HG03095 (cell line): ENCODE measurements around the gene ELF4.

Experiments
- ATAC-seq: cut with Tn5 transposase; IDR thresholded peaks from one replicate; pipeline ENCODE4 v1.9.1; 2021; ENCODE audit warnings: moderate library complexity; ENCODE audit not compliant: unreplicated experiment

ELF4 gene

DNA sequence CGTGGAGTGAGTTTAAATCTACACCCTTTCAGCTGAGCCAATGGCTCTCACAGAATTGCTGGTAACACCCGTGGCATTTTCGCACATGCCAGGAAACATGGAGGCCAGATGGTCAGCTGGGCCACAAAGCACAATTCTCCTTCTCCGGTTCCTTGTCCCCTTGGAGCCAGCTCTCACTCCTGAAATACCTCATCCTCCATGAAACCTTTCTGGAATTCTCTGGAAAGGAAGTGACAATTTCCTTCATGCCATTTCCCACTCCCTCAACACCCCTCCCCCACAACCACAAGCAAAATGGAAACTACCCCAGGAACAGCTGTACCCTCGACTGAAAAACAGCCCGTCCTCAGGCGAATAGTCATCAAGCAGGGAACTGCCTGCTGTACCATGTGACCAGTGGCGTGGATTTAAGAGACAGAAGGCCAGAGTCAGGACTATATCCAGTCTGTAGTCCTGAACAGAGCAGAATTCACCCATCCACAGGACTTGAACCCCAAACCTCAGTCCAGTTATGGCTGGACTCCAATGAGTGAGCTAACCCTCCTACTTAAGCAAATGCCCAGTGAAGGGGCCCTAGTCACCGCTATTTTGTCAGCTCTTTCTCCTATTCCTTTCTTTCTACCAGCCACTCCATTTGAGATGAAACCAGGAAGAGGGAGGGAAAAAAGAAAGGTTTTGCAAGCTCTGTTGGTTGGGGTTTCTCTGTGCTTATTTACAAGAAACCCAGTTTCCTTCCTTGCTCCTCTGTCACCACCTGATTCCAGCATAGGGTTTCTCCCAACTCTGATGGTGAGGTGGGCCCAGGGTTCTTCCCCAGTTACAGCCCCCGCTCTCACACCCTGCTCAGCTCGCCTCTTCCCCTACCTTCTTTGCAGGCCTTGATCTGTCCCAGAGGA is 24.5 kb downstream of the ELF4 start:
- no peak for ATAC-seq

DNA sequence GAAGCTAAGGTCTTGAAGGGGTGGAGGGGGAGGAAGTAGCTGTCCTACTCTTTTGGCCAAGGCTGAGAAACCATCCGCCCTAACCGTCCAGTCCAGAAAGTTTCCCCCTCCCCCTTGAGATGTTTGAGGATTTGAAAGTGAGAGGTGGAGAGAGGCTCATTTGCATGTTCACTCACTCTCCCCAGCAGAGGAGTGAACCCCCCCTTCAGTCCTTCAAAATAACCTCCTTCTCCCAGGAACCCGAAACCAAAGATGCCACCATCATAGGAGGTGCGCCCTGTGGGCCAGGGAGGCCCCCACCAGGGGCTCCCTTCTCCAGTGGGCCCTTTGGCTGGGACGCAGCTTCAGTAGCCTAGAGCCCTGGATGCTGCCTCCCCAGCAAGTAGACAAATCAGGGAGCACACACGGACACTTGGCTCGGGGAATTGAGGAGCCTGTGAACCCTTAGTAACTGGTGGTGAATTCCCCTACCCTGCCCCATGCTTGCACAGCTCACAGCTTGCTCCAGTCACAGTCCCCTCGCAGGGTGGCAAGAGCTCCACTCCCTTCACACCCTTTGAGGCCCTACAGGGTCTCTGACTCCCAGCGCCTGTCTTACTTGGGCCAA is 25.6 kb downstream of the ELF4 start:
- peak; percentile 44 for ATAC-seq

DNA sequence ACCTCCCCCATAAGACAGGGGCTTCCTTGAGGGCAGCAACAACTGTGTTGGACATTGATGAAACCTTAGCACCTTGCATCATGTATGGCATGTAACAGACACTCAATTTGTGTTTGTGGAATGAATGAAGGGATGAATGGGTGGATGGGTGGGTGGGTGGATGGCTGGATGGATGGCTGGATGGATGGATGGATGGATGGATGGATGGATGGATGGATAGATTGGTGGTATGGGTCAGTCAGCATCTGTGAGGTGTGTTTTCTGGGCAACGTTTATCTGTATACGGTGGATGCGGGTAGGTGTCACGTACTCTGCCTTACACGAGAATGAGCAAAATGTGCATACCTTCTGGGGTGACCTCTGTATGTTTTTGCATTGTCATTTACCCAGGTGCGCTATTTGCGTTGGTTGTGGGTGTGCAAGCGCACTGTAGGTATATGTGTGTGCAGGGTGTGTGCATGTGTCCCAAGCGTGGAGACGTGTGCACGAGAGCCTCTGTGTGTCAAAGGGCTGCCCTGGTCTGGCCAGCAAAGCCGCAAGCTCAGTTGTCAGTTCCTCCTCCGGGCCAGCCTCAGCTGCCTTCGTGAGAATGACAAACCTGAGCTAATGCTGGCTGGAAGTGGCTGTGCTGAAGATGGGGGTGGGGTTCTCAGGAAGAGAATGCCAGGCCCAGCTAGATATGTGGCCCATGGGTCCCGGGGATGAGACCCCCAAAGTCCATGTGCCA is 26.5 kb downstream of the ELF4 start:
- peak; percentile 19 for ATAC-seq

DNA sequence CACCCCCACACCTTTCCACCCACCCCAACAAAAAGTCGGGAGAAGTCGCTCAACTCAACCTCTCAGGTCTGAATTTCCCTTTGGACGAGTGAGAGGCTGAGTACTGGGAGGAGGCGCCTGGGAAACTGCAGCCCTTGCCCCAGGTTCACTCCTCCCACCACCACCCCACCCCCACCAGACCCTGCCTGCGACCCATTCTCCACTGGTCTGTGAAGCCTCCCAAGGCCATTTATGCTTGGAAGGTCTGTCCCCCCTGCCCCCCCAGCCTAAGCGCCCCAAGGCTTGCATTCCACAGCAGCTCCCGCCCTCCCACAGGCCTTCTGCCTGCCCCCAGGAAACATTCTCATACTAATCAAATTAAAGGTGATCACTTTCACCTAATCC is 27.2 kb downstream of the ELF4 start:
- ATAC-seq: no peak

DNA sequence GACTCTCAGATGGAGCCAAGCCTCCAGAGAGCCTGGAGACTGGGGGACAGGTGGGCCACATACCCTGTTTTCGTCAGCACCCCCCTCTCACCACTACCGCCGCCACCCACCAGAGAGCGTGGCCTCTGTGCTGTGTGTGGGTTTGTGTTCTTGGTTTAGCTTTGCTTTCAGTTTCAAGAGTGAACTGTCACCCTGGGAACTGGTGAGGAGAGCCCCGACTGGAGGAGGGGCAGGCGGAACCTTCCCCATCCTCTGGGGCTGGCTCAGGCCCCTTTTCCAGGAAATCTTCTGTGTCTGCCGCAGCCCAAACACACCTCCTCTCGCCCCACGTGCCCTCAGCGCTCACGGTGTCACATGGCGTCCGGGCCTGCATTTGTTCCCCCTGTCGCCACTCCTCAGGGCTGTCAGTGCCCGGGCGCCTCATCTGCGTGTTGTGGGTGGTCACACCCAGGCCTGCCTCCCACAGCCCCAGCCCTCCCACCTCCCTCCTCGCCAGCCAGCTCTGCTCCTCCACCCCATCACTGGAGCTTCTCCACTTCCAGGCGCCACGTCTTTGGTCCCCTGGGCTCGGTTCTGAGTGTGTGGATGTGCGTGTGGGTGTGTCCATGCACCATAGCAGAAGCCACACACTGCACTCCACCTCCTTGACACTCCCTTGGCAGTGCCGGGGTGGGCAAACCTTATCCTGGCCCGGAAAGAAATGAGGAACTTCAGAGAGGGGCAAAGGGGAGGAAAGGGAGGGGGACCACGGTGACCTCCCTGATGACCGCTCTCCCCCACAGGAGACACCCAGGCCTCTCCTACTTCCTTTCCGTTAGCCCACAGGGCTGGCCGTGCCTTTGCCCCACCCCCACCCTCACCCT is 27.8 kb downstream of the ELF4 start:
- ATAC-seq: peak; percentile 50

DNA sequence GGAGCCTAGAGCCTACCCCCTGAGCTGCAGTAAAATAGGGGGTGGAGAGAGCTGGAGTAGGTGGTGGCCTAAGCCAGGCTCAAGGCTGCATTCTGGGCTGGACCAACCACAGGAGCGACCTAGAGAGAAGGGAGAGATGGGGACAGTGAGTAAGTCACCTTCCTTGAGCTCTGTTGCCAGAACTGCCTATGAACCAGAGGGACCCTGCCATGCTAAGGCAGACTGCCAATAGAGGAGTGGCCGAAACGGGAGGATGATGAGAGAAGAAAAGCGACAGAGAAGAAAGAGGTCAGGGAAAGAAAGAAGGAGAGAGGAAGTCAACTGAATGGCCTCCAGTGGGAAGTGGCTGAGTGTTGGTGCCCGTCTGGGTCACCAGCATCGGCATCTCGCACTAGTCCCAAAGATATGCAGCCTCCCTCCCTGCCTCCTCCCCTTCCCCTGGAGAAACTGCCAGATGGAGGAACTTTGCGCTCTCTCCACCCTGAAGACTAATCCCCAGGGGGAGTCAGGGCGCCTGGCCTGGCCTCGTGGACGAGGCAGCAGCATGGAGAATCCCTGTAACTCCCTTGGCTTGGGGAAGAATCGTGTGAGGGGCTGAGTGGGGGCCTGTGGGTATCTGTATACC is 28.8 kb downstream of the ELF4 start:
- no peak for ATAC-seq

DNA sequence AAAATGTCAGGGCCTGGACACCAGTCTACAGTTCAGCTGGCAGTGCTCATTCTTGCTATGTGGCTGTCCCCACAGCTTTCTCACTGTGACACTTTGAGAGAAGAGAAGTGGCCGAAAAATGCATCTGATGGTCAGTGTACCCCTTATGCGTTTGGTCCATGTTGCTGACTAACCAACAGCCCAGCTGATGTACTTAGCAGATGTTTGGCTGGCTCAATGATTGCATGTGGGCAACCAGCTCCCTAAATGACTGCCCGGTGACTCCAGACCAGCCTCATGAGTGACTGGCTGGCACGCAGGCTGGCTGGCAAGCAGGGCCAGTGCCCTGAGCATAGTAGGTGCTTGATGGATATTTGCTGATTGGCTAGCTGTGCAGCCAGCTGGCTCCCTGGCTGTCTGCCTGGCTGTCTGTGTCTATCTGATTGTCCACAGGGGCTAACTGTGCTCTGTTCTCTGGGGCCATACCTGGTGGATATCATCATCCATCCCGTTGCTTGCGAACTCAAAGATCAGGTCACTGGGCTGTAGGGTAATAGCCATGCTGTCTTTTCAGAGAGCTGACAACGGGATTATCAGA is 29.4 kb downstream of the ELF4 start:
- ATAC-seq: no peak

DNA sequence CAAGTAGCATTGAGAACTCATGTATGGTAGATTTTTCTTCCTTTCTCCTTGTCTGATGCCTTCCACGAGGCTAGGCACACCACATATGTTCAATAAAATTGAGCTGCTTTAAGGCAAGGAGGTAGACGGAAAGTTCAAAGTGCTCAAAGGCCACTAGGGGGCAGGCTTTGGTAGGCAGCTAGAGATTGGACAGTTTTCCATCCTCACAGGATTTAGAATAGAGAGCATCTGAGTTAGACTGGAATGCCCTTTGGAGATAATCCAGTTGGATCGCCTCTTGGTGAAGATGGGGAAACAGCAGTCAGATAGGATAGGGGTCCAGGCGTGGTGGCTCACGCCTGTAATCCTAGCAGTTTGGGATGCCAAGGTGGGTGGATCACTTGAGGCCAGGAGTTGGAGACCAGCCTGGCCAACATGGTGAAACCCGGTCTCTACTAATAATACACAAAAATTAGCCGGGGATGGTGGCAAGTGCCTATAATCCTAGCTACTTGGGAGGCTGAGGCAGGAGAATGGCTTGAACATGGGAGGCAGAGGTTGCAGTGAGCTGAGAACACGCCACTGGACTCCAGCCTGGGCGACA is 30.4 kb downstream of the ELF4 start:
- no peak for ATAC-seq

DNA sequence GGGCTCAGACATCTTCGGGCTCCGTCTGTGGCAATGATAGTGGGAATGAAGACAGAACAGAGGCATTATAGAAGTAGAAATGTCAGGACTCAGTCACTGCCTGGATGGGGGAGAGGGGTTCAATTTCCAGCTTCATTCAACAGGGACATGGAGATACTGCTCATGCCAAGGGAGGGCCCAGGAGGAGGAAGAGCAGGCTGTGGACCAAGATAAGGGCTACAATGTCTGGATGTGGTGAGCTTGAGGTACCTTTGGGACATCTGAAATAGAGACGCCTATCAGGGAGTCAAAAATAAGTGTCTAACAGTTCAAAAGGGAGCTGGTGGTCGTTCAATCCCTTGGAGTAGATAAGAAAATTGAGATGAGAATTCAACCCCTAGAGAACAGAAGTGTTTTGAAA is 34.5 kb downstream of the ELF4 start:
- ATAC-seq: no peak

DNA sequence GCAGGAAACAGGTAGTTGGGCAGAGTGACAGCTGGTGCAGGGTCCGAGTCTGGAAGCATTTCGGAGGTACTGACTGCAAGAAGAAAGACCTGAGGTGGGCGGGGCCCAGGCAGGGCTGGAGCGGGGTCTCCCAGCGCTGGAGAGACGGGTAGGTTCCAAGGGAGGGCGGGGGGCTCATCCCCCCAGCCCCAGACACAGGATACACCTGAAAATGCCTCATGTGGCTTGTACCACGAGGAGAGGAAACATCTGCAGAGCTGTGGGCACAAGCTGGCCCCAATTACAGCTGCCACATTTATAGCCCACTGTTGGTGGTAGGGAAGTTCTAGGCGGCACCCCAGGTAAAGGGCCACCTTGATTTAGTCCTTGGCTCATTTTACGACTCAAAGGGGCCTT is 38.0 kb downstream of the ELF4 start:
- no peak for ATAC-seq

DNA sequence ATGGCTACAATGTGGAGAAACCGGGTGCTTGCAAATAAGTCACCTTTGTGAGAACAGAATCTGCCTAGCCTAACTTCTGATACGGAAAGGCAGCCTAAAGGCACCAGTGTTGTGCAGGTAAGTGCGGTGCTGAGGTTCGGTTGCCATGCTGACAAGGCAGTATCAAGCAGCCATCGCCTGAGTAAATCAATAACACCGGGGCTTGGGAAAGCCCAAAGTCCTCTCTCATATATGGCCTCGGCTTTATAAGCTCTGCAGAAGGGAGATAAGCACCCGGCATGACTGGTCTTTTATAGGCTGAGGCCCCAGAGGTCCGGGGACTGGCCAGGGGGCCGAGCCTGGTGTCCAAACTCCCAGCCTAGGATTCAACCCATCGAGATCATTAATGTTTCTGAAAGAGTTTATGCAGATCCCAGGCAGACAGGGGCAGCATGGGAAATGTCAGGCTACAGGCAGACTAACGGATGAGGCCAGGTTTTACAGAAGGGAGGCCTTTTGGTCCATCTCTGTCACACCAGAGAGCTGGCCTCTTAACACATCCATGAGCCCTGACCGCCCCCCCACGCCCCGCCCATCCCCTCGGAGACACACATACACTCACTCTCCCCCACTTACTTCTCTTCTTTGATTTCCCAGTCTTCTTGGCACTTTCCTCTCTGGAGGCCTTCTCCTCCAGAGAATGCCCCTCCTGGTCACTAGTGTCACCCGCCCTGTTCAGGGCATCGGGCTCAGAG is 38.5 kb downstream of the ELF4 start:
- no peak for ATAC-seq

DNA sequence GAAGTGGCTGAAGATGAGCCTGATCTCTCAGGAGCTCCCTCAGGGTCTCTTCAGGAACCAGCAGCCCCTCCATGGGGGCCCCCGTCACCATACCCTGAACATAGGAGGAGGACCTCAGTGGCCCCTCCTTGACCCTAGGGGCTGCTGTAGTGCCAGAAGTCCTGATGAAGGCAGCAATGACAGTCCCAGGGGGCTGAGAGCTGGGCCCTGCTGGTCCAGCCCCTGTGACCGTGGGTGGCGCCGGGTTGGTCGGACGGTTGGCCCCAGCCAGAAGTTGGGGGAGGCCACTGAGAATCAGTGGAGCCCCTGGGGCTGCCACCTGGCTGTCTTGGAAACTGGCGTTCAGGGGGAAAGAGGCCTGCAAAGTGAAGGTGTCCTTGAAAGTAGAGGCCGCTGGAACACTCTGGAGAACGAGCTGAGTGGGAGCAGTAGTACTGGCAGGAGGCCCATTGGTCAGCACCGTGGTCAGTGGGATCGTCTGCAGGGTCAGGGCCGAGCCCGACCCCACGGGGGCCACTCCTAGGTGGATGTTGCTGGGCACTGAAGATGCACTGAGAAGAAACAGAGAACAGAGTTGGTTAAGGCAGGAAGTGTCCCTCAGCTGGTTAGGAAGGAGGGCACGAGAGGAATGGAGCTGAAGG is 43.2 kb downstream of the ELF4 start:
- ATAC-seq: no peak

DNA sequence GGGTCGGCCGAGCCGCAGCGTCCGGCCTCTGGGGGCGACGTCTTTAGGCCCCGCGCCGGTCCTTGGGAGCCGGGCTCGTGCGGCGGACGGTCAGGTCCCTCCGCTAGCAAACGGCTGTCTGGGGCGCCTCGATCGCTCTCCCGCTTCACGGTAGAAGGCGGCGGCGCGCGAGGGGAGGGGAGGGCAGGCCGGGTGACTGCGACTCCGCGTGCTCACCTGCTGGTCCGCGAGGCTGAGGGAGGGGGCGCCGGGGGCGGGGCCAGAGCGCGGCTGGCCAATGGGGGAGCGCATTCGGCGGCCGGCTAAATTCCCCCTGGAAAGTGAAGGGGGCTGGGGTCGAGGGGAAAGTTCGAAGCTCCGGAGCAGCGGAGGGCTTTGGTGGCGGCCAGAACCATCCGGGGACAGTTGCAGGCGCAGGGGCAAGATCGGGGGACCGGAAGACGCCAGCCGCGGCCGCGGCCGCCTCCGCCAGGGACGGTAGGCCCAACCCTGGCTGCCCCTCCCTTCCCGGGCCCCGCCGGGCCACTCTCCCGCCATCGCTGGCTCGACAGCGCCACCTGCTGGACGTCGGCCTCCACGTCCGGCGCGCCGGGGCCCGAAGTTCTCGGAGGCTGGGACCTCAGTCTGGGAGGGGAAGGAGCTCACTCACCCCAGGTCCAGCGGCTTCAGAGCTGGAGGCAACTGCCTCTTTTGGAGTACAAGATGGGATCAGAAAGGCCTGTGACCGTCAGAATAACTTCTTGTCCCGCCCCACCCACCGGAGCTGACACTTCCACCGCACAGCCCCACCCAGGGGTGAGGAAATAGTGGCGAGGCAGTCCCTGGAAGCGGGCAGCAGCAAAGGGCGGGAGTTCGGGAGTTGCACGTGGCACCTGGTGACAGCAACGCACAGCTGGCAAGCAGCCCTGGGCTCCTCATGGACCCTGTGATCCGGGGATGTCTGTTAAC is 49.9 kb downstream of the ELF4 start:
- peak; percentile 85 for ATAC-seq

DNA sequence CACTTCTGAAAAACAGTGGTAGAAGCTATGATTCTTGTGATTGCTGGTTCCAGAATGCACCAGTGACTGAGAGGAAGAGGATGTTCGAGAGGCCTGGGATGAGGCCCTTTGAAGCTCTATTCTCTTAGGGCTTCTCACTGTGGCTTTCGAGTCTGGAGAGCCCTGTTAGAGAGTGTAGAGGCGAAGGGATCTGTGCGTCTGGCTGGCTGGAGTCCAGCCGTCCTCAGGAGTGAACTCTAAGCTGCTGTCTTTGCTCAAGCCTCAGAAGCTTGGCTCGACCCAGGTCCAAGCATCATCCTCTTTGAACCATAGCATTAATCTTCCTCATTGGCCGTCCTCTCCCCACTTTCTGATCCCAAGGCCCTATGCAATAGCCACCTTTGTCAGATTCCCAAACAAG is 51.6 kb downstream of the ELF4 start:
- ATAC-seq: no peak

DNA sequence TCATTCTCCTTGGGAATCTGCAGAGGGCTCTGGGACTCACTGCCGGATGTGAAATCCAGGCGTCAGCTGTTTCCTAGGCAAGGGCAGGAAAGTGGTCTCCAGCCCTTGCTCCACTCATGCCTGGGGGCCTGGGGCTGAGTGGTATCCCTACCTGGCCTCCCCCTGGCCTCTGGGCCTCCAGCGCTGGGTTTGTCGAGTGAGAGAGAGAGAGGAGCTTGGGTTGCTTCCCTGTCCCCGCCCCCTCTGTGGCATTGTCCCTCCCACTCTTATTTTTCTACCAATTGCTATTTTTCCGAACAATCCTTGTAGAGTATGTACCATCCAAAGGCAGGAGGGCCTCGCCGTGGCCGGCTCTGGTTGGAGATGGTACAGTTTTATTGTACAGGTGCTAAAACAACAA is 53.1 kb downstream of the ELF4 start:
- no peak for ATAC-seq

DNA sequence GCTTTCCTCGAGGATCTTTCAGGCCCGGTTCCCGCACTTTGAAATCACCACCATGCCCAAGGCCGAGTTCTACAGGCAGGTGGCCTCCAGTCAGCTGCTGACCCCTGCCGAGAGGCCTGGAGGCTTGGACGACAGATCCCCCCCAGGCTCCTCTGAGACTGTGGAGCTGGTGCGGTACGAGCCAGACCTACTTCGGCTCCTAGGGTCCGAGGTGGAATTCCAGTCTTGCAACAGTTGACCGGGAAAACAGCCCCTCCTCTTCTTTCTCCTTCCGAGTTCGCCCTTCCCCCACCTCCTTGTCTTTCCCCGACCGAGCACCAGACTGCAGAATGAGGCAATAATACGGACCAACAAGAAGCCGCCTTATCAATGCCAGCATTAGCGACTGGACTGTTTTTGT is 54.4 kb downstream of the ELF4 start:
- ATAC-seq: no peak

DNA sequence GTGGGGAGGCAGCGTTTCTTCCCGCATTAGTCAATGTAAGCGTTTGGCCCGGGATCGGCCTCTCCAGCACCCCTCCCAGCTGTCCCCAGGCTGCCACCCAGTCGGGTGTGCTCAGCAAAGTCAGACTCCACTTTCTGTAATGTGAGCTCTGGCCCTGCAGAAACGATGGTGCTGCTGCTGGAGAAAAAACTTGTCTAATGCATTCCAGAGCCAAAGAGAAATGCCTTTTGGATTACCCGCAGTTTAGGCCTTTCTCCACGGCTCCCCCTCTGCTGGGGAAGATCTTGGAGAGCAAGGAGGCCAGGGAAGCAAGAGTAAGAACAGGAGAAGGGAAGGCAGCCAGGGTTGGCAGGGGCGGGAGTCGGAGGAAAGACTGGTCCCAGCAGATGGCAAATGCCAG is 55.2 kb downstream of the ELF4 start:
- no peak for ATAC-seq

DNA sequence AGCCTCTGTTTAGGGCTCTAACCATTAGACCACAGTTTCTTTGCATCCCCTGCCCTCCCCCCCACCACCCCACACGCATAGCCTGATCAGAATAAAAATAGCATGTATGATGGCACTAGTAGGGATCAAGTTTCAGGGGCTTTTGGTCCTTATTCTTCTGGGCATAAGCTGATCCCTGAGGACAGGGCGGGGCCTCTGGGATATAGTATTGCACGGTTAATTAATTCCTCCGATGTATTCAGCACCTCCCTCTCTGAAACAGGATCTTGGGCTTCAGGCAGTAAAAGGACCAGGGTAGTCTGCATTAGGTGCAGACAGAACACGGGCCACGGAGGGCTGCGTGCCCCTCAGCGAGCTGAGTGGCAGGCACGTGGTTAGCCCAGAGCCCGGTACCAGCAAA is 57.1 kb downstream of the ELF4 start:
- no peak for ATAC-seq
